Measurements from ENCODE around the gene ZFAND3.

DNA sequence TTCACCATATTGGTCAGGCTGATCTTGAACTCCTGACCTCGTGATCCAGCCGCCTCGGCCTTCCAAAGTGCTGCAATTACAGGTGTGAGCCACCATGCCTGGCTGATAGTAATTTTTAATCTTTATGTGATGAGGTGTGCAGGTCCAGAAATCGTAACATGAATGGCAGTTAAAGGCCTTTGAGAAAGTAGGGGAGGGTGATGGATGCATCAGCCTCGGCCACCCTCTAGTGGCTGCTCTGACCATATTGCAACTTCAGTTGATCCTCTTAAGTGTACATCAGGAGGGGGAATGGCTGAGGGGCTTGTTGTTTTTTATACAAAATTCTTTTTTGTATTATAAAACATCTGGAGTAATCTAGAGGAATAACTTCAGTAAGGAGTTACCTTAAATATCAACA is 193.0 kb downstream of the ZFAND3 start:
- TF ChIP-seq, protein P1, sequence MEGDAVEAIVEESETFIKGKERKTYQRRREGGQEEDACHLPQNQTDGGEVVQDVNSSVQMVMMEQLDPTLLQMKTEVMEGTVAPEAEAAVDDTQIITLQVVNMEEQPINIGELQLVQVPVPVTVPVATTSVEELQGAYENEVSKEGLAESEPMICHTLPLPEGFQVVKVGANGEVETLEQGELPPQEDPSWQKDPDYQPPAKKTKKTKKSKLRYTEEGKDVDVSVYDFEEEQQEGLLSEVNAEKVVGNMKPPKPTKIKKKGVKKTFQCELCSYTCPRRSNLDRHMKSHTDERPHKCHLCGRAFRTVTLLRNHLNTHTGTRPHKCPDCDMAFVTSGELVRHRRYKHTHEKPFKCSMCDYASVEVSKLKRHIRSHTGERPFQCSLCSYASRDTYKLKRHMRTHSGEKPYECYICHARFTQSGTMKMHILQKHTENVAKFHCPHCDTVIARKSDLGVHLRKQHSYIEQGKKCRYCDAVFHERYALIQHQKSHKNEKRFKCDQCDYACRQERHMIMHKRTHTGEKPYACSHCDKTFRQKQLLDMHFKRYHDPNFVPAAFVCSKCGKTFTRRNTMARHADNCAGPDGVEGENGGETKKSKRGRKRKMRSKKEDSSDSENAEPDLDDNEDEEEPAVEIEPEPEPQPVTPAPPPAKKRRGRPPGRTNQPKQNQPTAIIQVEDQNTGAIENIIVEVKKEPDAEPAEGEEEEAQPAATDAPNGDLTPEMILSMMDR (IDR thresholded peaks at IDR 0.05 in 2 of 3, conservative IDR thresholded peaks at IDR 0.05 in 1 of 3; ENCODE audit: borderline replicate concordance in 1 of 3, insufficient read depth in 1 of 3, low read depth in 2 of 3, low read length in 2 of 3): peak; percentile 63 to 82 (median 75); a peak in 5 of 6 replicates
- TF ChIP-seq POLR2A (IDR thresholded peaks at IDR 0.05; ENCODE audit: borderline replicate concordance, extremely low read depth, insufficient read depth, insufficient read length) (no peak), SIN3A (IDR thresholded peaks at IDR 0.05; ENCODE audit: low read depth) (no peak)
